Neuronal stem cell (in vitro differentiated cells): ENCODE measurements around the gene ZNHIT2.

Experiments used
- DNase-seq: peaks from one replicate; pipeline ENCODE4 v3.0.0-alpha.2; 2013; ENCODE audit warnings: low spot score
- H2AFZ ChIP-seq: one replicate; pipeline ENCODE4 v1.6.1; 2013; ENCODE audit warnings: mild to moderate bottlenecking, low read length, inconsistent platforms
- H2AK5ac ChIP-seq: 2 replicates; pipeline ENCODE4 v1.6.1; 2013; ENCODE audit warnings: low read depth, mild to moderate bottlenecking, inconsistent platforms, low read length, moderate library complexity, mixed read lengths
- H2BK120ac ChIP-seq: 2 replicates; pipeline ENCODE4 v1.6.1; 2013; ENCODE audit warnings: low read depth, mild to moderate bottlenecking, inconsistent platforms, low read length, moderate library complexity, mixed read lengths
- H2BK12ac ChIP-seq: one replicate; pipeline ENCODE4 v1.6.1; 2013; ENCODE audit warnings: low read length, inconsistent platforms
- H2BK15ac ChIP-seq: 2 replicates; pipeline ENCODE4 v1.6.1; 2013; ENCODE audit warnings: mild to moderate bottlenecking, low read length, inconsistent platforms, mixed read lengths
- H2BK5ac ChIP-seq: one replicate; pipeline ENCODE4 v1.6.1; 2013; ENCODE audit warnings: inconsistent platforms, mild to moderate bottlenecking, low read length, moderate library complexity
- H3K14ac ChIP-seq: one replicate; pipeline ENCODE4 v1.6.1; 2013; ENCODE audit warnings: low read length, inconsistent platforms
- H3K18ac ChIP-seq: 2 replicates; pipeline ENCODE4 v1.6.1; 2013; ENCODE audit warnings: low read length, inconsistent platforms
- H3K23ac ChIP-seq: 2 replicates; pipeline ENCODE4 v1.6.1; 2013; ENCODE audit warnings: low read depth, mild to moderate bottlenecking, mixed read lengths, low read length, inconsistent platforms; ENCODE audit not compliant: poor library complexity
- H3K27ac ChIP-seq: replicated peaks from 3 replicates; pipeline ENCODE4 v1.5.1; 2013; ENCODE audit warnings: low read length, inconsistent platforms
- H3K27me3 ChIP-seq, 3 experiments: 2 replicates each; pipeline ENCODE4 v1.6.1; 2013; ENCODE audit warnings: low read length in 3 of 3, mild to moderate bottlenecking in 2 of 3, inconsistent platforms in 1 of 3, low read depth in 1 of 3, mixed read lengths in 1 of 3, moderate library complexity in 1 of 3; ENCODE audit not compliant: control insufficient read depth in 3 of 3, insufficient read depth in 3 of 3
- H3K36me3 ChIP-seq, 2 donors: replicated peaks in 1 of 2; 2 replicates each; pipeline ENCODE4 v1.6.1; 2013; ENCODE audit warnings: low read length in 2 of 2; ENCODE audit not compliant: control insufficient read depth in 2 of 2, insufficient read depth in 2 of 2
- H3K4ac ChIP-seq: 2 replicates; pipeline ENCODE4 v1.6.1; 2013; ENCODE audit warnings: inconsistent platforms, mild to moderate bottlenecking, low read length, moderate library complexity
- H3K4me1 ChIP-seq, 2 donors: 1 replicate in 1 of 2; 2 replicates in 1 of 2; pipeline ENCODE4 v1.6.1; 2013; ENCODE audit warnings: low read length in 2 of 2, low read depth in 1 of 2; ENCODE audit not compliant: control insufficient read depth in 2 of 2, insufficient read depth in 1 of 2
- H3K4me2 ChIP-seq: one replicate; pipeline ENCODE4 v1.6.1; 2013; ENCODE audit warnings: mild to moderate bottlenecking, low read length, inconsistent platforms; ENCODE audit not compliant: insufficient read depth, poor library complexity, severe bottlenecking
- H3K4me3 ChIP-seq, 2 donors: 2 replicates each; pipeline ENCODE4 v1.5.1; 2013; ENCODE audit warnings: low read length in 2 of 2, mild to moderate bottlenecking in 2 of 2, inconsistent platforms in 1 of 2, moderate library complexity in 1 of 2
- H3K79me1 ChIP-seq: one replicate; pipeline ENCODE4 v1.6.1; 2013; ENCODE audit warnings: low read depth, mild to moderate bottlenecking, inconsistent platforms, low read length, moderate library complexity
- H3K9ac ChIP-seq: one replicate; pipeline ENCODE4 v1.6.1; 2013; ENCODE audit warnings: mild to moderate bottlenecking, low read depth, low read length, inconsistent platforms; ENCODE audit not compliant: poor library complexity
- H3K9me3 ChIP-seq, 2 donors: replicated peaks in 1 of 2; 2 replicates each; pipeline versions ENCODE3 to v1.6.1; 2013; ENCODE audit warnings: low read length in 2 of 2, mild to moderate bottlenecking in 2 of 2, inconsistent platforms in 1 of 2, low read depth in 1 of 2, mixed read lengths in 1 of 2, moderate library complexity in 1 of 2; ENCODE audit not compliant: control insufficient read depth in 2 of 2, insufficient read depth in 1 of 2
- H4K8ac ChIP-seq: one replicate; pipeline ENCODE4 v1.6.1; 2013; ENCODE audit warnings: low read depth, mild to moderate bottlenecking, inconsistent platforms, low read length, moderate library complexity
- H4K91ac ChIP-seq: one replicate; pipeline ENCODE4 v1.6.1; 2013; ENCODE audit warnings: low read length, low read depth, mild to moderate bottlenecking, inconsistent platforms; ENCODE audit not compliant: poor library complexity
- WGBS, 2 donors: extraction: QIAGEN DNeasy Blood & Tissue Kit; methylation state at CpG; one replicate each; pipeline ENCODE4 v1.1.7; 2013; ENCODE audit warnings: missing lambda C conversion rate in 2 of 2, mixed read lengths in 1 of 2; ENCODE audit not compliant: insufficient read length in 2 of 2, insufficient replicate concordance in 1 of 2; ENCODE audit errors: extremely low coverage in 2 of 2; 5-methylcytosine and 5-hydroxymethylcytosine counted together

The ZNHIT2 gene

DNA sequence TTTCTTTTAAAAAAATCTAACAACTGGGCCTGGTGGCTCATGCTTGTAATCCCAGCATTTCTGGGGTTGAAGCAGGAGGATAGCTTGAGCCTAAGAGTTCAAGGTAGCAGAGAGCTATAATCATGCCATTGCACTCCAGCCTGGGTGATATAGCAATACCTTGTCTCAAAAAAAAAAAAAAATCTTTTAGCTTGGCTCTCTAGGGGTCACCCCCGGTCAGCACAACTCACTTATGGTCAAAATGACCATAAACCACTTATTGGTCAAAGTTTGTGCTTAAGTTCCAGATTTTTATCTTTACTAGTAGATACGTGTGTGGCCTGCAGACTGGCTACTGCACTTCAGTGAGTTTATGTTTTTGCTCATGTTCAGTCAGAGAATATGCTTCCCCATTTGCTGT, 46.2 kb upstream of the ZNHIT2 start:
- Histone ChIP-seq H2BK12ac (no peak overlapping the region), H4K91ac (no peak overlapping the region), H3K23ac (no peak overlapping the region), H2AK5ac (no peak overlapping the region), H3K14ac (no peak overlapping the region), H3K4me2 (no peak overlapping the region), H3K79me1 (no peaks in the 10 kb centered on the region), H3K18ac (no peak overlapping the region), H3K4ac (no peak overlapping the region), H3K4me3 (no peak overlapping the region), H4K8ac (no peak overlapping the region), H3K27me3 (no peaks in the 10 kb centered on the region), H2AFZ (no peak overlapping the region), H3K36me3 (no peaks in the 10 kb centered on the region), H3K27ac (no peak overlapping the region), H2BK120ac (no peak overlapping the region), H3K9ac (no peak overlapping the region), H3K9me3 (no peaks in the 10 kb centered on the region), H3K4me1 (no peaks in the 10 kb centered on the region), H2BK15ac (no peak overlapping the region), H2BK5ac (no peak overlapping the region)
- no peak for DNase-seq
- no CpG with 5 or more reads among the region's 2 CpGs for WGBS, 2 donors

DNA sequence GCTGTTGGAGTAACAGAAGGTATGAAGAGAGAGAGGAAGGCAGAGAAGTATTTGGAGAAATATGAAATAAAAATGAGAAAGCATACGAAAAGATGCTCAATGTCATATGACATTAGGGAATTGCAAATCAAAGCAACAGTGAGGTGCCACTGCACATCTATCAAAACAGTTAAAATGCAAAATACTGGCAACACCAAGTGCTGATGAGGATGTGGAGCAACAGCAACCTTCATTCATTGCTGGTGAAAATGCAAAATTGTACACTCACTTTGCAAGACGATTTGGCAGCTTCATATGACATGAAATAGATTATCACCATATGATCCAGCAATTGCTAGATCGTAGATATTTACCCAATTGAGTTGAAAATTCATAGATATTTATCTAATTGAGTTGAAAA, 43.1 kb upstream of the ZNHIT2 start:
- Histone ChIP-seq H4K91ac (no peak overlapping the region), H3K27me3 (no peaks in the 10 kb centered on the region), H2BK15ac (no peak overlapping the region), H3K14ac (no peak overlapping the region), H4K8ac (no peak overlapping the region), H3K4ac (no peak overlapping the region), H3K36me3 (no peaks in the 10 kb centered on the region), H2BK5ac (no peak overlapping the region), H3K79me1 (no peaks in the 10 kb centered on the region), H3K9me3 (no peaks in the 10 kb centered on the region), H2BK12ac (no peak overlapping the region), H3K23ac (no peak overlapping the region), H3K27ac (no peak overlapping the region), H2AFZ (no peak overlapping the region), H2BK120ac (no peak overlapping the region), H3K9ac (no peak overlapping the region), H3K18ac (no peak overlapping the region), H3K4me1 (no peaks in the 10 kb centered on the region), H3K4me3 (no peak overlapping the region), H2AK5ac (no peak overlapping the region), H3K4me2 (no peak overlapping the region)
- no CpG with 5 or more reads among the region's 3 CpGs for WGBS, 2 donors
- no peak for DNase-seq

DNA sequence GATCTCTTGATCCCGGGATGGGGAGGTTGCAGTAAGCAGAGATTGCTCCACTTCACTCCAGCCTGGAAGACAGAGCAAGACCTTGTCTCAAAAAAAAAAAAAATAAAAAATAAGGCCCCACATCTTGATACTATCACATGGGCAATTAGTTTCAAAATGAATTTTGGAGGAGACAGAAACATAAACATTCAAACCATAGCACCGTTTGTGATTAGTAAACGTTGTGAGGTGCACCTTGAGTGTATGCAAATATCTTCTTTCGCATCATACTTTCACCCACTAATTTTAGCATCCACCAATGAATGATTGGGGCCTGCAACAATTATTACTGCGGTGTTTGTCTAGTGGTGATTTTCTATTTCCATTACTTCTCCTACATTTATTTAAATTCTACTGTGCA, 41.5 kb upstream of the ZNHIT2 start:
- no peaks in the 10 kb centered on the region for H3K27me3 ChIP-seq
- H2AFZ ChIP-seq, result no peak overlapping the region
- DNase-seq, result no peak
- H3K9me3 ChIP-seq, result no peaks in the 10 kb centered on the region
- no peak overlapping the region for H3K23ac ChIP-seq
- no peak overlapping the region for H3K14ac ChIP-seq
- H2BK5ac ChIP-seq, result no peak overlapping the region
- H3K4me2 ChIP-seq, result no peak overlapping the region
- H3K4me3 ChIP-seq, result no peak overlapping the region
- no peak overlapping the region for H4K91ac ChIP-seq
- no CpG with 5 or more reads among the region's 5 CpGs for WGBS, 2 donors
- no peak overlapping the region for H3K18ac ChIP-seq
- H3K4me1 ChIP-seq, result no peaks in the 10 kb centered on the region
- no peak overlapping the region for H3K27ac ChIP-seq
- no peak overlapping the region for H2BK12ac ChIP-seq
- H3K36me3 ChIP-seq, result no peaks in the 10 kb centered on the region
- H2AK5ac ChIP-seq, result no peak overlapping the region
- no peak overlapping the region for H2BK15ac ChIP-seq
- H2BK120ac ChIP-seq, result no peak overlapping the region
- H3K4ac ChIP-seq, result no peak overlapping the region
- no peak overlapping the region for H4K8ac ChIP-seq
- H3K79me1 ChIP-seq, result no peaks in the 10 kb centered on the region
- no peak overlapping the region for H3K9ac ChIP-seq

DNA sequence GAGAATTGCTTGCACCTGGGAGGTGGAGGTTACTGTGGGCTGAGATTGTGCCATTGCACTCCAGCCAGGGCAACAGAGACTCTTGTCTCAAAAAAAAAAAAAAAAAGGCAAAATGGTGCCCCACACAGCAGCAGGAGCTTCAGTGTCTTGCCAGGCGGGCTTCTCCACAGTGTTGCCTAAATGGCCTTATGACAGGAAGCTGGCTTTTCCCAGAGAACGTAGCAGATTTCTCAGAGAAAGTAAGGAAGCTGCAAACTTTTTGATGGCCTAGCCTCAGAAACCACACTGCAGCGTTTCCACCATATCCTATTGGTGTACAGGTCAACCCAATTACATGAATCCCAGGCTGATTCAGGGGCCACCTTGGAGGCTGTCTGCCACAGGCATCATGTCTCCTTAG, 39.8 kb upstream of the ZNHIT2 start:
- Histone ChIP-seq H3K27ac (no peak overlapping the region), H3K14ac (no peak overlapping the region)
- no CpG with 5 or more reads among the region's 3 CpGs for WGBS, 2 donors

More for the DNA sequence above, 39.8 kb upstream of the ZNHIT2 start:
- H2BK120ac ChIP-seq, result no peak overlapping the region
- H4K8ac ChIP-seq, result no peak overlapping the region
- H3K23ac ChIP-seq, result no peak overlapping the region
- no peak overlapping the region for H3K18ac ChIP-seq
- no peaks in the 10 kb centered on the region for H3K27me3 ChIP-seq
- H3K4me2 ChIP-seq, result no peak overlapping the region
- no peaks in the 10 kb centered on the region for H3K79me1 ChIP-seq
- H3K36me3 ChIP-seq, result no peaks in the 10 kb centered on the region
- no peak overlapping the region for H2AK5ac ChIP-seq
- H2BK12ac ChIP-seq, result no peak overlapping the region
- H2BK5ac ChIP-seq, result no peak overlapping the region
- no peaks in the 10 kb centered on the region for H3K4me1 ChIP-seq
- no peak overlapping the region for H2BK15ac ChIP-seq
- no peak overlapping the region for H3K4me3 ChIP-seq
- no peak overlapping the region for H3K4ac ChIP-seq
- no peaks in the 10 kb centered on the region for H3K9me3 ChIP-seq
- DNase-seq, result no peak
- no peak overlapping the region for H2AFZ ChIP-seq
- no peak overlapping the region for H4K91ac ChIP-seq
- no peak overlapping the region for H3K9ac ChIP-seq
